HG03460 (cell line): Measurements from ENCODE around the gene PLXNB2.
"Not testable (repeated sequence)": the region's sequence is repeated elsewhere in the genome, so short reads cannot be mapped to it uniquely, and the experiment has no call there.

Source experiments
- ATAC-seq: cut with Tn5 transposase; IDR thresholded peaks from one replicate; pipeline ENCODE4 v1.9.1; 2021; ENCODE audit not compliant: unreplicated experiment

The PLXNB2 gene

GRCh38 chr22:50306753-50307749, at the start of gene PLXNB2:
TSS of gene PLXNB2 (minus strand) at chr22:50307646. CDS start at chr22:50290584, 17,062 bp downstream.
- ATAC-seq: no peak

- ATAC-seq: no peak
These were observed 49.8 kb upstream of the PLXNB2 start for GRCh38 chr22:50357222-50357621.

- no peak for ATAC-seq
These were observed 48.7 kb upstream of the PLXNB2 start for GRCh38 chr22:50356186-50356585.

GRCh38 chr22:50348058-50348457, 40.6 kb upstream of the PLXNB2 start:
- ATAC-seq: no peak

- no peak for ATAC-seq
These were observed 39.7 kb upstream of the PLXNB2 start for GRCh38 chr22:50347157-50347556.

DNA sequence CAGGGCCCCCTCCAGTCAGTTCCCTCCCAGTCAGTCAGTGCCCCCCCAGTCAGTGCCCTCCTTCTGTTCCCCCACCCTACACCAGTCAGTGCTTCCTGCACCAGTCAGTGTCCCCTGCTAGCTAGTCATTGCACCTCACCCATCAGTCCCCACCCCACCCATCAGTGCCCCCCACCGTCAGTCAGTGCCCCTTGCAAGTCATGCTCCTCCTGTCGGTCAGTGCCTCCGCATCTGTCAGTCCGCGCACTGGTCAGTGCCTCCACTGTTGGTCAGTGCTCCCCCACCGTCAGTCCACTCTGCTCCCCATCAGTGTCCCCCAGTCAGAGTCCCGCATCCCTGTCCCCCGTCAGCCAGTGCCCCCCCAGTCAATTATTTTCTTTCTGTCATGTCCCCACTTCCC, 39.0 kb upstream of the PLXNB2 start:
- ATAC-seq: no peak

DNA sequence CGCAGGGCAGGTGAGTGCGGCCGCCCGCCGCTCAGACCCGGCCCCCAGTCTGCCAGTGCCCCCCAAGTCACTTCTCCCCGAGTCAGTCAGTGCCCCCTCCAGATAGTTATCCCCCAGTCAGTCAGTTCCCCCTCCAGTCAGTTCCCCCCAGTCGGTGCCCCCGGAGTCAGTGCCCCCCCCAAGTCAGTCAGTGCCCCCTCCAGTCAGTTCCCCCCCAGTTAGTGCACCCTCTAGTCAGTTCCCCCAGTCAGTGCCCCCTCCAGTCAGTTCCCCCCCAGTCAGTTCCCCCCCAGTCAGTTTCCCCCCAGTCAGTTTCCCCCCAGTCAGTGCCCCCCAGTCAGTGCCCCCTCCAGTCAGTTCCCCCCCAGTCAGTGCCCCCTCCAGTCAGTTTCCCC, 36.1 kb upstream of the PLXNB2 start:
- ATAC-seq: no peak

GRCh38 chr22:50342651-50343540, 35.5 kb upstream of the PLXNB2 start, which contains the start of gene PPP6R2:
TSS of gene PPP6R2 (plus strand) at chr22:50343327. CDS start at chr22:50393909, 50,582 bp downstream.
- peak; percentile 53 for ATAC-seq

- peak; percentile 45 for ATAC-seq
These were observed 34.7 kb upstream of the PLXNB2 start for GRCh38 chr22:50341977-50342650.

GRCh38 chr22:50339945-50340879, 32.8 kb upstream of the PLXNB2 start:
- ATAC-seq: no peak

DNA sequence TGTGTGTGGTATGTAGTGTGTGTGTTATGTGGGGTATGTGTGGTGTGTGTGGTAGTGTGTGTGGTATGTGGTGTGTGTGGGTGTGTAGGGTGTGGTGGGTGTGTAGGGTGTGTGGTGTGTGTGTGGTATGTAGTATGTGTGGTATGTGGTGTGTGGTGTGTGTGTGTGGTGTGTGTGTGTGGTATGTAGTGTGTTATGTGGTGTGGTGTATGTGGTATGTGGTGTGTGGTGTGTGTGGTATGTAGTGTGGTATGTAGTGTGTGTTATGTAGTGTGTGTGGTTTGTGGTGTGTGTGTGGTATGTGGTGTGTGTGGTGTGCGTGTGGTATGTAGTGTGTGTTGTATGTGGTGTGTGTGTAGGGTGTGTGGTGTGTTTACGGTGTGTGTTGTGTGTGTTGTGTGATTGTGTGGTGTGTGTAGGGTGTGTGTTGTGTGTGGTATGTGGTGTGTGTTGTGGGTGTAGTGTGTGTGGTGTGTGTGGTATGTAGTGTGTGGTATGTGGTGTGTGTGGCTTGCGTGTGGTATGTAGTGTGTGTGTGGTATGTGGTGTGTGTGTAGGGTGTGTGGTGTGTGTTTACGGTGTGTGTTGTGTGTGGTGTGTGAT, 31.5 kb upstream of the PLXNB2 start:
- ATAC-seq: no peak

DNA sequence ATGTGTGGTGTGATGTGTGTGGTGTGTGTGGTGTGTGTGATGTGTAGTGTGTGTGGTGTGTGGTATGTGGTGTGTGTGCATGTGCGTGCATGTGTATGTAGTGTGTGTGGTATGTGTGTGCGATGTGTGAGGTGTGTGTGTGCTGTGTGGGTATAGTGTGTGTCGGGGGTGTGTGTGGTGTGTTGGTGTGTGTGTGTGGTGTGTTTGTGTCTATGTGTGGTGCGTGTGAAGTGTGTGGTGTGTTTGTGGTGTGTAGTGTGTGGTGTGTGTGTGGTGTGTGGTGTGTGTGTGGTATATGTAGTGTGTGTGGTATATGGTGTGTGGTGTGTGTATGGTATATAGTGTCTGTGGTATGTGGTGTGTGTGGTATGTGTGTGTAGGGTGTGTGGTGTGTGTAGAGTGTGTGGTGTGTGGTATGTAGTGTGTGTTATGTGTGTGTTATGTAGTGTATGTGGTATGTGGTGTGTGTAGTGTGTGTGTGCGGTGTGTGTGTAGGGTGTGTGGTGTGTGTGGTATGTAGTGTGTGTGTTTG, 30.7 kb upstream of the PLXNB2 start:
- no peak for ATAC-seq

DNA sequence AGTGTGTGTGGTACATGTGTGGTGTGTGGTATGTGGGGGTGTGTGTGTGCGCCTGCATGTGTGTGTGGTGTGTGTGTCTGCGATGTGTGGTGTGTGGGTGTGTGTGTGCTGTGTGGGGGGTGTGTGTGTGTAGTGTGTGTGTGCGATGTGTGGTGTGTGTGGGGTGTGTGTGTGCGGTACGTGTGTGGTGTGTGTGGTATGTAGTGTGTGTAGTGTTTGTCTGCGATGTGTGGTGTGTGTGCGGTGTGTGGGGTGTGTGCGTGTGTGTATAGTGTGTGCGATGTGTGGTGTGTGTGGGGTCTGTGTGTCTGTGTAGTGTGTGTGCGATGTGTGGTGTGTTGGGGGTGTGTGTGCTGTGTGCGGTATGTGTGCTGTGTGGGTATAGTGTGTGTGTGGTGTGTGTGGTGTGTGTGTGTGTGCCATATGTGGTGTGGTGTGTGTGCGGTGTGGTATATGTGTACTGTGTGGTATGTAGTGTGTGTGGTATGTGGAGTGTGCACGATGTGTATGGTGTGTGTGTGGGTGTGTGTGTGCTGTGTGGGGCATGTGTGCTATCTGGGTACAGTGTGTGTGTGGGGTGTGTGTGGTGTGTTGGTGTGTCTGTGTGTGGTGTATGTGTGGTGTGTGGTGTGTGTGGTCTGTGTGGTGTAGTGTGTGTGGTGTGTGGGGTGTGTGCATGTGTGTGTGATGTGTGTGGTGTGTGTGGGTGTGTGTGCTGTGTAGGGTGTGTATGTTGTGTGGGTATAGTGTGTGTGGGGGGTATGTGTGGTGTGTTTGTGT, 30.0 kb upstream of the PLXNB2 start:
- ATAC-seq: no peak

DNA sequence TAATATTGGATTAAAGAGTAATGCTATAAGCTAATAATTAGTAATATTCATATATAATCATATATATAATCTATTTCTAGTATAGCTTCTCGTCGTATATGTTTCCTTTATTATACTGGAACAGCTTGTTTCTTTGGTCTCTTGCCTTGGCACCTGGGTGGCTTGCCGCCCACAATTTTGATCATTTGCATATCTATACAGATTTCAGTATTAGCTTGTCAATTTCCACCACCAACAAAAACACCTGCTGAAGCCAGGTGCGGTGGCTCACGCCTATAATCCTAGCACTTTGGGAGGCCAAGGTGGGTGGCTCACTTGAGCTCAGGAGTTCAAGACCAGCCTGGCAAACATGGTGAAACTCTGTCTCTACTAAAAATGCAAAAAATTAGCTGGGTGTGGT, 27.0 kb upstream of the PLXNB2 start:
- ATAC-seq: not testable (repeated sequence)

- ATAC-seq: no peak
These were observed 21.8 kb upstream of the PLXNB2 start for GRCh38 chr22:50329236-50329635.

DNA sequence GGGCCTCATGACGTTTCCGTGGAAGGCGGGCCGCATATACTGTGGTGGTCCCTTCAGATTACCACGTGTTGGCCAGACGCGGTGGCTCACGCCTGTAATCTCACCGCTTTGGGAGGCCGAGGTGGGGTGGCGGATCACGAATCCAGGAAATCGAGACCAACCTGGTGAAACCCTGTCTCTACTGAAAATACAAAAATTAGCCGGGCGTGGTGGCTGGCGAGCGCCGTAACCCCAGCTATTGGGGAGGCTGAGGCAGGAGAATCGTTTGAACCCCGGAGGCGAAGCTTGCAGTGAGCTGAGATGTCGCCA, 20.2 kb upstream of the PLXNB2 start:
- no peak for ATAC-seq

DNA sequence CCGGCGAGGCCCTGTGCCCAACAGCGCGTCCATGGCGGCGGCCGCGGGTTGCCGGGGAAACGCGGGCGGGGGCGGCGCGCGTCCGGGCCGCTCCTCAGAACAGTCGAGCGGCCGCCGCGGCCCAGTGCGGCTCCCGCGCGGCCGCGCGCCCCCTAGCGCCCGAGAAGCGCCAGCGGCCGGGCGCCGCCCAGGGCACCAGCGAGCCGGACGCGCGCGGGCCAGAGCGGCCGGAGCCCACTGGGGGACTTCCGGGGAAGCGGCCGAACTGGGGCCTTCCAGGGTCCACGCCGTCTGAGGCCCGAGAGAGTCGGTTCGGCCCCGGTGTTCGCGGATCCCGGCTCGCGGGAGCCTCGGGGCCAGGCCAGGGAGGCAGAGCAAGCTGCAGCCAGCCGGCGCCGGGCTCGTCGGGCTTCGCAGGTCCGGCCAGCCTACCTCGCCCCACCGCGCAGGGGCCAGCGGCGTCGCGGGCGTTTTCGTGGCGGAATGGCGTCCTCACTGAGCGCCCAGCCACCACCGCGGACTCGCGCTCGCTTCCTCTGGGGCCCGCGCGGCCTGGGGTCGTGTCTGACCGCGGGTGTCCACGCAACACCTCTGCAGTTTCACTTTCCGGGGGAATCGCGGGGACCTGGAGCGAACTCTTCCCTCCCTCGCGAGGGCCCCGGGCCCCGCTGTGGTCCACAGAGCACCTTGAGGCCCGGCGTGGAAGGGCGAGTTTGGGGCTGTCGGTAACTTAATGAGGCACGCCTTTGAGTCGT, 19.7 kb upstream of the PLXNB2 start, which contains the start of gene DENND6B:
Gene DENND6B (minus strand): TSS at position 57 of the 755 bp plus-strand sequence. CDS start 24 bp downstream, at position 33.
- ATAC-seq: peak; percentile 75
